ENCODE results near the gene FKBP8.

Gene FKBP8

DNA sequence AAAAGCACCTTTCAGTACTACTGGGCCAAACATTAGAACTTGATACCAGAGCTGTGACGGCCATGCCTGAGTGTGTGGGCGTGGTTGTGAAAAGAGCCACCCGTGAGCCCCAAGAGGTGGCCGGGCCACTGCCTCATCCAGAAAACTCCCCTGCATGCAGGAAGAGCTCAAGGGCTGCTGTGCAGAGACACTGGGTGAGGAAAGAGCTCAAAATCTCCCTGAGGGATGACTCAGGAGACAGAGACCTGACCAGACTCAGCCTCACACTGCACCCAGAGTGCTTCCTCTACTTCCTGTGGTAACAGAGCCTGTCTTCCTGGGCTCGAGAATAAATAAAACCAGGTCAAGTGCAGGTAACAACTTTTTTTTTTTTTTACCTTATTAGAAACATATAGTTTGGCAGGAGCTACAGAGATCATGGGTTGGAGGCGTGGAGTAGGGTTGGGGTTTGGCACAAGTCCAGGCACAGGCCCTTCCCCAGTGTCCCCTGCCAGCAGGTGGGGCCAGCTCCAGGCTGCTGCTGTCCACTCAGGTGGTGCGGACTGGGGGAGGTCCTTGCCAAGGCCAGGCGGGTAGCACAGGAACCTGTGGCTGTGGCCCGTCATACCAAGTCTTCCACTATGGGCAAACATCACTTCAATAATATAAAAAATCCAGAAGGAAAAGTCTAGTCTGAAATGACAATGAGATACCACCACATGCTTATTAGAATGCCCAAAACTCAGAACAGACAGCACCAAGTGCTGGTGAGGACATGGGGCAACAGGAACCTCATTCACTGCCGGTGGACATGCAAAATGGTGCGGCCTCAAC lies 47.0 kb downstream of the FKBP8 start:
- no peaks in the 10 kb centered on the region for H3K27me3 Mint-ChIP-seq

DNA sequence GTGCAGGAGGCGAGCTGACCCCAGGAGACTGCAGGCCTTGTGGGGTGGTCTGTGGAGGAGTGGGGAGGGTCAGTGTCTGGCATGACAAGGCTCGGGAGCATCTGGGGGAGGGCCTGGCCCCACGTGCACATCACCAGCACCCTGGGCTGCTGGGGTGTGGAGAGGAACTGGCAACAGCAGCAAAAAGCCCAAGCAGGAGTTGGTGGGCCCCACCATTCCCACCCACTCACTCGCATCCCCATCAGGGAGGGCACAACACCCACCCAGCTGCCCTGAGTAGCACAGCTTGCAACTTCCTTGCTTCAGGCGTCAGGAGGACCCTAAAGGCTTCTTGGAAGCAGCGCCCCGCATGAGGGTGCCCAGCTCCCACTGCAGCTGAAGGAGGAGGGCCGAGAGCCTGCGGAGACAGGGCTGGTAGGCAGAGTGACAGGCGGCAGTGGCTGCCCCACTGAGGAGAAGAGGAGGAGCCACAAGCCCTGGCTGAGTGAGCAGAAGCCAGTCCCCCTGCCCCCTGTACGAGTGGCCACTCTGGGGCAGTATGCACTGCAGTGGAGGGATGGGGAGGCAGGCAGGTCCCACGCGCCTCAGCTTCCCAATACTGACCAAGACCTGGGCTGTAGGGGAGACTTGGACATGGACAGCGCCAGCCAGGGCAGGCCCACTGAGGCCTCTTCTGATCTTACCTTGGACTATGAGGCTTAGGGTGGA lies 48.0 kb downstream of the FKBP8 start:
- no peak for ATAC-seq (ENCODE audit: low read depth)
- Mint-ChIP-seq H3K36me3 (no peaks in the 10 kb centered on the region), H3K27me3 (no peaks in the 10 kb centered on the region), H3K4me3 (no peak overlapping the region), H3K9me3 (no peaks in the 10 kb centered on the region), H3K4me1 (peaks cover 40% of the 10 kb centered on the region), H3K27ac (no peak overlapping the region)
- DNase-seq (ENCODE audit: low spot score in 2 of 2), result no peak

More for the DNA sequence above, 47.0 kb downstream of the FKBP8 start:
- ATAC-seq (ENCODE audit: low read depth) (peak; percentile 32), DNase-seq (ENCODE audit: low spot score in 2 of 2) (no peak)
- no peak overlapping the region for H3K27ac Mint-ChIP-seq
- H3K9me3 Mint-ChIP-seq, result no peaks in the 10 kb centered on the region
- peaks cover 4% of the 10 kb centered on the region for H3K36me3 Mint-ChIP-seq
- peaks cover 44% of the 10 kb centered on the region for H3K4me1 Mint-ChIP-seq
- peak overlapping the region; percentile 5 for H3K4me3 Mint-ChIP-seq

- ATAC-seq (ENCODE audit: low read depth), result no peak
- Mint-ChIP-seq H3K36me3 (no peaks in the 10 kb centered on the region), H3K27ac (no peak overlapping the region), H3K4me1 (peaks cover 36% of the 10 kb centered on the region), H3K4me3 (no peak overlapping the region), H3K9me3 (no peaks in the 10 kb centered on the region), H3K27me3 (no peaks in the 10 kb centered on the region)
- no peak for DNase-seq (ENCODE audit: low spot score in 2 of 2)
Observed at GRCh38 chr19:18494267-18494607, 49.1 kb downstream of the FKBP8 start.

DNA sequence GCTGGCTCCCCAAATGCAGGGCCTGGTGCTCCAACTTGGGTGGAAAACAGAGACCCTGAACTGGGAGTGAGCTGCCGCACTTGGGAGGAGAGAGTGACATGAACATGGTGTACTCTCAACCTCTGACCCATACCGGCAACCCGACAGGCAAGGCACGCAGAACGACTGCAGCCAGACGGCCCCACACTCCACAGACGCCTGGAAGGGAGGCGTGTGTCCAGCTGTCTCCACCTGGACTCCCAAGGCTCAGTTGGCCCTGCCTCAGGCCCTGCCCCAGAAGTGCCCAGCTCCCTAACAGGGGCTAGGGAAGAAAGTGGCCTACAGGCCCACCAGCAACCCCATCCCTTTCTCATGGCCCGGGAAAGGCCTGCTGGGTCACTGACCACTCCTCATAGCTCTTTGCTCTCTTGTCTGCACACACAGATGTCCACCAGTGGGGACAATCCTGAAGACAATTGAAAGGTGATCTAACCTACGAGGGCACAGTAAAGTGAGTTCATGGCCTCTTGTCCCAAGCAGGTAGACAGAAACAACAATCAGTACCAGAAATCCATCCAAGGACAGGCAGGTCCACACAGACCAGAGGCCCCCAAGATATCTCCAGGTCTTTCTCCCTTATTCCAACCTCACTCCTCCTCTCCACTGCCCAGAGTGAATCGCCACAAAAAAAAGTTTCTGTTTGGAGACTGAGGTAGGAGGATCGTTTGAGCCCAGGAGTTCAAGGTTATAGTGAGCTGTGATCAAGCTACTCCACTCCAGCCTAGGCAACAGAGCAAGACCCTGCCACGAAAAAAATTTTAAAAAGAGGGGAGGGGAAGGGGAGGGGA lies 49.7 kb downstream of the FKBP8 start:
- H3K4me3 Mint-ChIP-seq, result no peak overlapping the region
- no peaks in the 10 kb centered on the region for H3K9me3 Mint-ChIP-seq
- peaks cover 34% of the 10 kb centered on the region for H3K4me1 Mint-ChIP-seq

DNA sequence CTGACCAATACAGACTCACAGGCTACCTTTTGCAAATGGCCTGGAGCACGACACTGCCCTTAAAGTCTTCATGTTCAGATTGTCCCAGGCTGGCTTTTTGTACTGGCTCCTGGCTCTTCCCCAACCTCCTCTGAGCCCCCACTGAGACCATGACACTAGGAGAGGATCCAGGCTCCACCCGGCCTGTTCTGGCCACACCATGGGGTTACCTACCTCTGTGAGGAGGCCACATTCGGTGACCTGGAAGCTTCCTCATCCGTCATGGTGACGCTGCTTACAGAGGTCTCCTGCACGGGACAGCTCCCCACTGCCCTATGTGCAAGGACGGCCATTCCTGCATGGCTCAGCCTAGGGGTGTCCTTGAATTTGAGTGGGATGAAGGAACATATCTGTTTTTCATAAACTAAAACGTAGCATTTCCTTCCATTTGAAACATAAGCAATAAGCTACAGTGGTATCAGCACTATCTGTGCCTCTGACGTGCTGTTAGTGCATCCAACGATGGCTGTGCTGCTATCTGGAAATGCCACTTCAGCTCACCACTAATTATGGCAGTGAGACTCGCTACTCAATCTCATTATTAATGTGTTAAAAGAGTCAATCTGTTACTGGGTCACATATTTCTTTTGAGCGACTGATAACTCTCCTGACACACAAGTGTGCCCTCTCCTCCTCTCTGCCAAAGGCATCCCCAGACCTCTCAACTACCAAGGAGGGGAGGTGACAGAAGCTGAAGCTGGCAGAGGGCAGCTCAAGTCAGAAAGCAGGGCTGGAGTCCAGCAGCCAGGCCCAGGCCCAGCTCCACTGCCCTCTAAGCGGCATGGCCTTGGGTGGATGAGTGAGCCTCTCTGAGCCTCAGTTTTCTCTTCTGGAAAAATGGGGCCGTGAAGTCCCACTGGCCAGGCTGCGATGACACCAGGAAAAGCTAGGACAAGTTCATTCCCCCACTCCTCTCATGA lies 51.1 kb downstream of the FKBP8 start:
- no peak for DNase-seq (ENCODE audit: low spot score in 2 of 2)
- no peaks in the 10 kb centered on the region for H3K36me3 Mint-ChIP-seq
- ATAC-seq (ENCODE audit: low read depth), result no peak
- no peaks in the 10 kb centered on the region for H3K9me3 Mint-ChIP-seq
- H3K27me3 Mint-ChIP-seq, result no peaks in the 10 kb centered on the region
- H3K4me3 Mint-ChIP-seq, result no peak overlapping the region
- no peak overlapping the region for H3K27ac Mint-ChIP-seq
- H3K4me1 Mint-ChIP-seq, result peaks cover 37% of the 10 kb centered on the region

More for the DNA sequence above, 49.7 kb downstream of the FKBP8 start:
- no peaks in the 10 kb centered on the region for H3K36me3 Mint-ChIP-seq
- no peaks in the 10 kb centered on the region for H3K27me3 Mint-ChIP-seq
- DNase-seq (ENCODE audit: low spot score in 2 of 2), result no peak
- no peak overlapping the region for H3K27ac Mint-ChIP-seq
- ATAC-seq (ENCODE audit: low read depth), result no peak

DNA sequence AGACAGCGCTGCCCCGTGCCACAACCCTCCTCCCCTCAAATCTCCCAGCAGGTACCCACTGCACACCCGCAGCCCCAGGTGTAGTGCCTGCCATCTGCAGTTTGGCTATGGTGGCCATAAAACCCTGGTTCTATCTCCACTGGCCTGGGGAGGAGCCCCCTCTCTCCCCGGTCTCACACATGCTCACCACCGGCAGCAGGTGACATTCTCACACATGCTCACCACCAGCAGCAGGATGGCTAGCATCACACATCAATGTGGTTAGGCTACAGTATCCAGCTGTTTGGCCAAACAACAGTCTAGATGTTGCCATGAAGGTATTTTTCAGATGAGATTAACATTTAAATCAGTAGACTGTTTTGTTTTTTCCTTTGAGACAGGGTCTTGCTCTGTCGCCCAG lies 52.6 kb downstream of the FKBP8 start:
- no peak for ATAC-seq (ENCODE audit: low read depth)
- Mint-ChIP-seq H3K4me1 (peaks cover 33% of the 10 kb centered on the region), H3K36me3 (no peaks in the 10 kb centered on the region), H3K27ac (no peak overlapping the region), H3K27me3 (no peaks in the 10 kb centered on the region), H3K9me3 (no peaks in the 10 kb centered on the region), H3K4me3 (no peak overlapping the region)
- DNase-seq (ENCODE audit: low spot score in 2 of 2), result no peak

DNA sequence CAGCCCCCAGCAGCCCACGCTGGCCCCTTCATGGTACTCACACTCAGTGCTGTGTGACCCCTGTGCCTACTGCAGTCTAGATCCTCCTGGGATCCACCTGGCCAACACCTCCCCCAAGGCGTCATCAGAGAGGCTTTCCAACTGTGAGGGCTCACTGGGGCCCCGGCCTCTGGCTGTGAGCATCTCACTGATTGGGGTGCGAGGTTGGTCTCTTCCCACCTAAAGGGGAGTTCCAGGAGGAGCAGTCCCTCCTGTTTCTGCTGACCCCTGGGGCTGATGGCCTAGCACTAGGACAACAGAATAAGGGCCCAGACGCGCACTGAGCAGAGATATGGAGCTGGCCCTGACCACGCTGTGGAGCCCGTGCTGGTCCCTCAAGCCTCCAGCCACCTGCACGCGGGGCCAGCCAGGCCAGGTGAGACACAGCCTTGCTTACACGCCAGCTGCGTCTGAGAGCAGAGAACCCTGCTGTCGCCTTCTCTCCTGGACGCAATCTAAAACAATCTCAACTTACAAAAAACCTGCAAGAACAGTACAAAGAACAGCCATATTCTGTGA lies 53.7 kb downstream of the FKBP8 start:
- Mint-ChIP-seq H3K4me3 (no peak overlapping the region), H3K4me1 (peaks cover 32% of the 10 kb centered on the region), H3K36me3 (no peaks in the 10 kb centered on the region), H3K27ac (no peak overlapping the region), H3K27me3 (no peaks in the 10 kb centered on the region), H3K9me3 (no peaks in the 10 kb centered on the region)
- no peak for ATAC-seq (ENCODE audit: low read depth)
- no peak for DNase-seq (ENCODE audit: low spot score in 2 of 2)

GRCh38 chr19:18488838-18489626 lies 54.3 kb downstream of the FKBP8 start:
- no peak for DNase-seq (ENCODE audit: low spot score in 2 of 2)
- Mint-ChIP-seq H3K4me3 (no peak overlapping the region), H3K27me3 (no peaks in the 10 kb centered on the region), H3K9me3 (no peaks in the 10 kb centered on the region), H3K4me1 (peaks cover 29% of the 10 kb centered on the region), H3K36me3 (no peaks in the 10 kb centered on the region), H3K27ac (no peak overlapping the region)
- no peak for ATAC-seq (ENCODE audit: low read depth)

DNA sequence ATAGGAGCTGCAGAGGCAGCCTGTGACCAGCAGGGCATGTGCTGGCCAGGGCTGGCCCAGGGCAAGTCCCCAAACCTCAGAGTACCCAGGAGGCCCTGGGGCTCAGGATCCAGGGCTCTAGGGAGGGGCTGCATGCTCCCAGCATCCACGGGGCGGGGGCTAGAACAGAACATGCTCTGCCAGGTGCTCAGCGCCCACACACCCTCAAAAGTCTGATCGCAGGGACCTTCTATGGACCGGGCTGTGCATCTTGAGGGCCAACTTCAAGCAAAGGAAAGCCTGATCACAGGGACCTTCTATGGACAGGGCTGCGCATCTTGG lies 55.0 kb downstream of the FKBP8 start:
- ATAC-seq (ENCODE audit: low read depth) (no peak), DNase-seq (ENCODE audit: low spot score in 2 of 2) (no peak)
- no peaks in the 10 kb centered on the region for H3K27me3 Mint-ChIP-seq
- H3K4me3 Mint-ChIP-seq, result no peak overlapping the region
- no peaks in the 10 kb centered on the region for H3K36me3 Mint-ChIP-seq
- no peaks in the 10 kb centered on the region for H3K9me3 Mint-ChIP-seq
- H3K4me1 Mint-ChIP-seq, result peaks cover 30% of the 10 kb centered on the region
- no peak overlapping the region for H3K27ac Mint-ChIP-seq

DNA sequence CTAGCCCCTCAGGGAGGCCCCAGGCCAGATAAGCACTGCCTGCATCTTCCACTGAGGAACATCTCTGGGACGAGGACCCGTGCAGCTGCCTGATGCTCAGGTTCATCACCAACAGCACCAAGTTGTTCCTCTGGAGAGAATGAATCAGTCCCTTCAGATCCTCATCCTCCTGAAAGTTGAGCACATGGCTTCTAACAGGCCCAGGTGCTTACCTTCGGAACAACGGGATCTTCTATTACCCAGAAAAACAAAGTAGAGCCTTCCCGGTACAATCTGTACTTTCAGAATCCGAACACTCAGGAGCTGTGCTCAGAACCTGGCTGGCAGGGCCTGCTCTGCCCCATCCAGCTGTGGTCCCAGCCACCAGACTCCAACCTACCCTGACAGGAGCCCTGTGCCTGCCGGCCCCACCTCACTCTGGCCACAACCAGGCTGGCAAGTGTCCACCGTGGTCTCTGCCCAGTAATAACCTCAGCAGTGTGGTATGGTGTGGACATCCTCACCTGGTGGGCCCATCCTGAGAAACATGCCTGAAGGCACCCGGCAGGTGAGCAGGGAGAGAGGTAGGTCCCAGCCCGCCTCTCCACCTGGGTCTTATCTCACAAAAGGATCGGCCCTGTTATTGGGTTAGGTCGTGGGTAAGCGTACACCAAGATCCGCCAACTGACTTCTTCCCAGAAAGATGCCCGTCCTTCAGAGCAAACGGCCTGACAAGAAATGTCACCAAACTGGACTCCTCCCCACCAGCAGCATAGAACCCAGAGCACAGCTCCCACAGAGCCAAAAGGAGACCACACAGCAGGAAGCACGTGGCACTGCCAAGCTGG lies 55.6 kb downstream of the FKBP8 start:
- H3K9me3 Mint-ChIP-seq, result no peaks in the 10 kb centered on the region
- H3K4me3 Mint-ChIP-seq, result no peak overlapping the region
- no peak overlapping the region for H3K27ac Mint-ChIP-seq
- H3K4me1 Mint-ChIP-seq, result peaks cover 30% of the 10 kb centered on the region
- no peak for DNase-seq (ENCODE audit: low spot score in 2 of 2)
- H3K27me3 Mint-ChIP-seq, result no peaks in the 10 kb centered on the region
- no peak for ATAC-seq (ENCODE audit: low read depth)
- no peaks in the 10 kb centered on the region for H3K36me3 Mint-ChIP-seq

- peaks cover 26% of the 10 kb centered on the region for H3K4me1 Mint-ChIP-seq
- no peak overlapping the region for H3K4me3 Mint-ChIP-seq
- DNase-seq (ENCODE audit: low spot score in 2 of 2), result no peak
- H3K27me3 Mint-ChIP-seq, result no peaks in the 10 kb centered on the region
- peak overlapping the region; percentile 28 for H3K27ac Mint-ChIP-seq
- ATAC-seq (ENCODE audit: low read depth), result no peak
- no peaks in the 10 kb centered on the region for H3K36me3 Mint-ChIP-seq
- H3K9me3 Mint-ChIP-seq, result no peaks in the 10 kb centered on the region
Observed at GRCh38 chr19:18486746-18487145, 56.6 kb downstream of the FKBP8 start.

DNA sequence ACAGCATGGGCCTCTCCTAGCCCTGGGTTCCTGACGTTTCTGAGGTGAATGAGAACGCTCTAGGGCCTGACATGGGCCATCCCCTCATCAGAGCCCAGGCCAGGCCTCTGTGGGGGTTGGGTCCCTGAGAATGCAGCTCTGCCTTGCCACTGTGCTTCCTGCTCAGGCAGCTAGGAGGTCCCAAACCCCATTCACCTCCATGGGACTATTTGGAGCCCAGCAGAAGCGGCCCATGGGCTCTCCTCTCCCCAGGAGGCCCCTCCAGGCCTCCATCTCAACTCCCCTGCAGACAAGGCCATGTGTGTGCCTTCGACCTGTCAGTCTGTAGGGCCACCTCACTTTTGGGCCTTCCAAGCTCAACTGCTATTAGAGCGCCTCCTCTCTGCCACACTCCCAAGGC lies 58.4 kb downstream of the FKBP8 start:
- no peaks in the 10 kb centered on the region for H3K27me3 Mint-ChIP-seq
- no peak overlapping the region for H3K4me3 Mint-ChIP-seq
- H3K36me3 Mint-ChIP-seq, result no peaks in the 10 kb centered on the region
- no peaks in the 10 kb centered on the region for H3K9me3 Mint-ChIP-seq
- H3K4me1 Mint-ChIP-seq, result peaks cover 31% of the 10 kb centered on the region
- H3K27ac Mint-ChIP-seq, result peak overlapping the region; percentile 51
- ATAC-seq (ENCODE audit: low read depth) (peak; percentile 27), DNase-seq (ENCODE audit: low spot score in 2 of 2) (no peak)

Measured in memory B cell (primary cell).